ENCODE results near the gene SF3B6. TPM values are rescaled to one million over a fixed set of nuclear protein-coding genes. Genes with fewer than 3 reads are reported as not detected.

SF3B6 gene
- total RNA-seq, 1 experiment from 2014 or later: 117 TPM

DNA sequence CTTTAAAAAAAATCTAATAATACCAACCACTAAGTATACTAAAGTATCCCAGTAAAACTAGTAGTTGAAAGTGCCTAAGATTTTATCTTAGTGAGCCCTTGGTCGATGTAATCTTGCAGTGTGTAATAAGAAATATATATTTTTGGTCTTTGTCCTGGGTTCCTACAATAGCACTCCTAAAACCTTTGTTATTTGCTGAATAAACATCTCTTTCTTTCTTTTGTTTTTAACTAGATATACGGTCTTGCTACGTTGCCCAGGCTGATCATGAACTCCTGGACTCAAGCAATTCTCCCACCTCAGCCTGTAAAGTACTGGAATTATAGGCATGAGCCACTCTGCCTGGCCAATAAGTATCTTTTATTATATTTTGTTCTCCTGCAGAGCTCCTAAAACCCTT, 10.9 kb upstream of the SF3B6 start:
- TF ChIP-seq, protein P1, sequence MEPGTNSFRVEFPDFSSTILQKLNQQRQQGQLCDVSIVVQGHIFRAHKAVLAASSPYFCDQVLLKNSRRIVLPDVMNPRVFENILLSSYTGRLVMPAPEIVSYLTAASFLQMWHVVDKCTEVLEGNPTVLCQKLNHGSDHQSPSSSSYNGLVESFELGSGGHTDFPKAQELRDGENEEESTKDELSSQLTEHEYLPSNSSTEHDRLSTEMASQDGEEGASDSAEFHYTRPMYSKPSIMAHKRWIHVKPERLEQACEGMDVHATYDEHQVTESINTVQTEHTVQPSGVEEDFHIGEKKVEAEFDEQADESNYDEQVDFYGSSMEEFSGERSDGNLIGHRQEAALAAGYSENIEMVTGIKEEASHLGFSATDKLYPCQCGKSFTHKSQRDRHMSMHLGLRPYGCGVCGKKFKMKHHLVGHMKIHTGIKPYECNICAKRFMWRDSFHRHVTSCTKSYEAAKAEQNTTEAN (CRISPR knock-in tag; IDR thresholded peaks at IDR 0.05): no peak
- TF ChIP-seq, protein P2, sequence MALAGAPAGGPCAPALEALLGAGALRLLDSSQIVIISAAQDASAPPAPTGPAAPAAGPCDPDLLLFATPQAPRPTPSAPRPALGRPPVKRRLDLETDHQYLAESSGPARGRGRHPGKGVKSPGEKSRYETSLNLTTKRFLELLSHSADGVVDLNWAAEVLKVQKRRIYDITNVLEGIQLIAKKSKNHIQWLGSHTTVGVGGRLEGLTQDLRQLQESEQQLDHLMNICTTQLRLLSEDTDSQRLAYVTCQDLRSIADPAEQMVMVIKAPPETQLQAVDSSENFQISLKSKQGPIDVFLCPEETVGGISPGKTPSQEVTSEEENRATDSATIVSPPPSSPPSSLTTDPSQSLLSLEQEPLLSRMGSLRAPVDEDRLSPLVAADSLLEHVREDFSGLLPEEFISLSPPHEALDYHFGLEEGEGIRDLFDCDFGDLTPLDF (CRISPR knock-in tag; IDR thresholded peaks at IDR 0.05): no peak
- H3K4me3 Mint-ChIP-seq: no peak overlapping the region
- ChIA-PET CTCF (no interaction called here), POLR2A (no interaction called here)
- DNase-seq (ENCODE audit: low spot score): no peak
- H3K27ac Mint-ChIP-seq: no peak overlapping the region
- H3K27me3 Mint-ChIP-seq (ENCODE audit: low read depth): no peaks in the 10 kb centered on the region
- ATAC-seq: no peak
- peaks cover 9% of the 10 kb centered on the region for H3K36me3 Mint-ChIP-seq
- no peaks in the 10 kb centered on the region for H3K9me3 Mint-ChIP-seq
- H3K4me1 Mint-ChIP-seq: peaks cover 20% of the 10 kb centered on the region

DNA sequence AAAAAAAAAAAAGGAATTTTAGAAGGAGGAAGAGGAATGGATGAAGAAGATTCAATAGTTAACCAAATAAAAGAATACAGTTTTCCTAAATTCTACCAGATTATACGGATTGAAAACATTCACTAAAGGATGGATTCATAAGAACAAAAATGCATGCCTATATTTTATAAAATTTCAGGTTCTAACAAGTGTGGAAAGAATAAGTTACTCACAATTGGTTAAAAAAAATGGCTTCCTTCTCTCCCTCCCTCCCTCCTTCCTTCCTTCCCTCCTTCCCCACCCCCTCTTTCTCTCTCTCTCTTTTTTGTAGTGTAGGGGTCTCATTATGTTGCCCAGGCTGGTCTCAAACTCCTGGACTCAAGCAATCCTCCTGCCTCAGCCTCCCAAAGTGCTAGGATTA, 10.1 kb upstream of the SF3B6 start:
- no peaks in the 10 kb centered on the region for H3K9me3 Mint-ChIP-seq
- ATAC-seq (no peak), DNase-seq (ENCODE audit: low spot score) (no peak)
- H3K27me3 Mint-ChIP-seq (ENCODE audit: low read depth): no peaks in the 10 kb centered on the region
- H3K36me3 Mint-ChIP-seq: peaks cover 15% of the 10 kb centered on the region
- no peak for TF ChIP-seq NR3C1 (CRISPR knock-in tag; conservative IDR thresholded peaks at IDR 0.05; ENCODE audit: low read depth)
- TF ChIP-seq, protein P3, sequence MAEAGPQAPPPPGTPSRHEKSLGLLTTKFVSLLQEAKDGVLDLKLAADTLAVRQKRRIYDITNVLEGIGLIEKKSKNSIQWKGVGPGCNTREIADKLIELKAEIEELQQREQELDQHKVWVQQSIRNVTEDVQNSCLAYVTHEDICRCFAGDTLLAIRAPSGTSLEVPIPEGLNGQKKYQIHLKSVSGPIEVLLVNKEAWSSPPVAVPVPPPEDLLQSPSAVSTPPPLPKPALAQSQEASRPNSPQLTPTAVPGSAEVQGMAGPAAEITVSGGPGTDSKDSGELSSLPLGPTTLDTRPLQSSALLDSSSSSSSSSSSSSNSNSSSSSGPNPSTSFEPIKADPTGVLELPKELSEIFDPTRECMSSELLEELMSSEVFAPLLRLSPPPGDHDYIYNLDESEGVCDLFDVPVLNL (CRISPR knock-in tag; IDR thresholded peaks at IDR 0.05; ENCODE audit: borderline replicate concordance, low read depth): no peak
- TF ChIP-seq ZNF232 (CRISPR knock-in tag; IDR thresholded peaks at IDR 0.05): no peak
- no peak for TF ChIP-seq ZNF396 (CRISPR knock-in tag; IDR thresholded peaks at IDR 0.05; ENCODE audit: borderline replicate concordance)
- CTCF ChIA-PET: no interaction called here
- POLR2A ChIA-PET: interaction anchor here (0.7 kb wide), 1 partner anchor 495 kb away, joined by 4 read pairs; no protein-coding TSS in a partner anchor
- peaks cover 20% of the 10 kb centered on the region for H3K4me1 Mint-ChIP-seq
- no peak overlapping the region for H3K27ac Mint-ChIP-seq
- no peak overlapping the region; the same call in 1 of the 2 replicates for H3K4me3 Mint-ChIP-seq

DNA sequence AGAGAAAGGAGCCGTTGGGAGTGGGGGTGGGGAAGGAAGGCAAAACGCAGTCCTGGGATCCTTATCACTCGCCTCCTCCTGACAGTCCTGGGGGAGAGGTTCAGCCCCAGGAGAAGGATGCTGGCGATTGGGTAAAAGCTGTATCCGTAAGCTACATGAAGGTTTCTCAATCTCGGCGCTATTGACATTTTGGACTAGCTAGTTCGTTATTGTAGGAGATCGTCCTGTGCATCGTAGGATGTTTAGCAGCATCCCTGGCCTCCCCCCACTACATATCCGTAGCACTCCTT, 9.0 kb upstream of the SF3B6 start:
- POLR2A ChIA-PET: interaction anchor here (1.9 to 3.0 kb wide), 4 partner anchors 9 to 159 kb away, joined by 12 to 30 read pairs (median 14); partner anchors contain the start of genes ATAD2B, FAM228B, SF3B6 and WDCP
- peaks cover 20% of the 10 kb centered on the region for H3K4me1 Mint-ChIP-seq
- CTCF ChIA-PET: interaction anchor here (0.6 to 3.4 kb wide), 16 partner anchors 9 to 742 kb away, joined by 3 to 64 read pairs (median 10); partner anchors contain the start of genes ATAD2B, FAM228B, PFN4 and SF3B6
- no peak for ATAC-seq
- no peaks in the 10 kb centered on the region for H3K27me3 Mint-ChIP-seq (ENCODE audit: low read depth)
- peak overlapping the region; percentile 89 for H3K4me3 Mint-ChIP-seq
- no peak for TF ChIP-seq RORB (CRISPR knock-in tag; IDR thresholded peaks at IDR 0.05)
- no peak for TF ChIP-seq NFATC4 (CRISPR knock-in tag; IDR thresholded peaks at IDR 0.05)
- TF ChIP-seq, protein P4, sequence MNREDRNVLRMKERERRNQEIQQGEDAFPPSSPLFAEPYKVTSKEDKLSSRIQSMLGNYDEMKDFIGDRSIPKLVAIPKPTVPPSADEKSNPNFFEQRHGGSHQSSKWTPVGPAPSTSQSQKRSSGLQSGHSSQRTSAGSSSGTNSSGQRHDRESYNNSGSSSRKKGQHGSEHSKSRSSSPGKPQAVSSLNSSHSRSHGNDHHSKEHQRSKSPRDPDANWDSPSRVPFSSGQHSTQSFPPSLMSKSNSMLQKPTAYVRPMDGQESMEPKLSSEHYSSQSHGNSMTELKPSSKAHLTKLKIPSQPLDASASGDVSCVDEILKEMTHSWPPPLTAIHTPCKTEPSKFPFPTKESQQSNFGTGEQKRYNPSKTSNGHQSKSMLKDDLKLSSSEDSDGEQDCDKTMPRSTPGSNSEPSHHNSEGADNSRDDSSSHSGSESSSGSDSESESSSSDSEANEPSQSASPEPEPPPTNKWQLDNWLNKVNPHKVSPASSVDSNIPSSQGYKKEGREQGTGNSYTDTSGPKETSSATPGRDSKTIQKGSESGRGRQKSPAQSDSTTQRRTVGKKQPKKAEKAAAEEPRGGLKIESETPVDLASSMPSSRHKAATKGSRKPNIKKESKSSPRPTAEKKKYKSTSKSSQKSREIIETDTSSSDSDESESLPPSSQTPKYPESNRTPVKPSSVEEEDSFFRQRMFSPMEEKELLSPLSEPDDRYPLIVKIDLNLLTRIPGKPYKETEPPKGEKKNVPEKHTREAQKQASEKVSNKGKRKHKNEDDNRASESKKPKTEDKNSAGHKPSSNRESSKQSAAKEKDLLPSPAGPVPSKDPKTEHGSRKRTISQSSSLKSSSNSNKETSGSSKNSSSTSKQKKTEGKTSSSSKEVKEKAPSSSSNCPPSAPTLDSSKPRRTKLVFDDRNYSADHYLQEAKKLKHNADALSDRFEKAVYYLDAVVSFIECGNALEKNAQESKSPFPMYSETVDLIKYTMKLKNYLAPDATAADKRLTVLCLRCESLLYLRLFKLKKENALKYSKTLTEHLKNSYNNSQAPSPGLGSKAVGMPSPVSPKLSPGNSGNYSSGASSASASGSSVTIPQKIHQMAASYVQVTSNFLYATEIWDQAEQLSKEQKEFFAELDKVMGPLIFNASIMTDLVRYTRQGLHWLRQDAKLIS (CRISPR knock-in tag; IDR thresholded peaks at IDR 0.05; ENCODE audit: borderline replicate concordance): no peak
- TF ChIP-seq NR1H2 (CRISPR knock-in tag; IDR thresholded peaks at IDR 0.05): no peak
- TF ChIP-seq, protein P5, sequence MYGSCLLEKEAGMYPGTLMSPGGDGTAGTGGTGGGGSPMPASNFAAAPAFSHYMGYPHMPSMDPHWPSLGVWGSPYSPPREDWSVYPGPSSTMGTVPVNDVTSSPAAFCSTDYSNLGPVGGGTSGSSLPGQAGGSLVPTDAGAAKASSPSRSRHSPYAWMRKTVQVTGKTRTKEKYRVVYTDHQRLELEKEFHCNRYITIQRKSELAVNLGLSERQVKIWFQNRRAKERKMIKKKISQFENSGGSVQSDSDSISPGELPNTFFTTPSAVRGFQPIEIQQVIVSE (CRISPR knock-in tag; IDR thresholded peaks at IDR 0.05; ENCODE audit: borderline replicate concordance): no peak
- TF ChIP-seq, protein P6, sequence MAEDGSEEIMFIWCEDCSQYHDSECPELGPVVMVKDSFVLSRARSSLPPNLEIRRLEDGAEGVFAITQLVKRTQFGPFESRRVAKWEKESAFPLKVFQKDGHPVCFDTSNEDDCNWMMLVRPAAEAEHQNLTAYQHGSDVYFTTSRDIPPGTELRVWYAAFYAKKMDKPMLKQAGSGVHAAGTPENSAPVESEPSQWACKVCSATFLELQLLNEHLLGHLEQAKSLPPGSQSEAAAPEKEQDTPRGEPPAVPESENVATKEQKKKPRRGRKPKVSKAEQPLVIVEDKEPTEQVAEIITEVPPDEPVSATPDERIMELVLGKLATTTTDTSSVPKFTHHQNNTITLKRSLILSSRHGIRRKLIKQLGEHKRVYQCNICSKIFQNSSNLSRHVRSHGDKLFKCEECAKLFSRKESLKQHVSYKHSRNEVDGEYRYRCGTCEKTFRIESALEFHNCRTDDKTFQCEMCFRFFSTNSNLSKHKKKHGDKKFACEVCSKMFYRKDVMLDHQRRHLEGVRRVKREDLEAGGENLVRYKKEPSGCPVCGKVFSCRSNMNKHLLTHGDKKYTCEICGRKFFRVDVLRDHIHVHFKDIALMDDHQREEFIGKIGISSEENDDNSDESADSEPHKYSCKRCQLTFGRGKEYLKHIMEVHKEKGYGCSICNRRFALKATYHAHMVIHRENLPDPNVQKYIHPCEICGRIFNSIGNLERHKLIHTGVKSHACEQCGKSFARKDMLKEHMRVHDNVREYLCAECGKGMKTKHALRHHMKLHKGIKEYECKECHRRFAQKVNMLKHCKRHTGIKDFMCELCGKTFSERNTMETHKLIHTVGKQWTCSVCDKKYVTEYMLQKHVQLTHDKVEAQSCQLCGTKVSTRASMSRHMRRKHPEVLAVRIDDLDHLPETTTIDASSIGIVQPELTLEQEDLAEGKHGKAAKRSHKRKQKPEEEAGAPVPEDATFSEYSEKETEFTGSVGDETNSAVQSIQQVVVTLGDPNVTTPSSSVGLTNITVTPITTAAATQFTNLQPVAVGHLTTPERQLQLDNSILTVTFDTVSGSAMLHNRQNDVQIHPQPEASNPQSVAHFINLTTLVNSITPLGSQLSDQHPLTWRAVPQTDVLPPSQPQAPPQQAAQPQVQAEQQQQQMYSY (CRISPR knock-in tag; IDR thresholded peaks at IDR 0.05): no peak
- TF ChIP-seq FOXK1 (CRISPR knock-in tag; IDR thresholded peaks at IDR 0.05): no peak
- no peak for TF ChIP-seq OVOL2 (CRISPR knock-in tag; IDR thresholded peaks at IDR 0.05; ENCODE audit: borderline replicate concordance)
- TF ChIP-seq, protein P1 (CRISPR knock-in tag; IDR thresholded peaks at IDR 0.05): no peak
- no peak for TF ChIP-seq ETV6 (CRISPR knock-in tag; IDR thresholded peaks at IDR 0.05)
- no peak for DNase-seq (ENCODE audit: low spot score)
- H3K9me3 Mint-ChIP-seq: no peaks in the 10 kb centered on the region
- peaks cover 24% of the 10 kb centered on the region for H3K36me3 Mint-ChIP-seq
- H3K27ac Mint-ChIP-seq: peak overlapping the region; percentile 94

Data from WTC11 (cell line).